Keratinocyte (primary cell): ENCODE results near the gene PHPT1. TPM values are rescaled to one million over a fixed set of nuclear protein-coding genes. Genes with fewer than 3 reads are reported as not detected.
A peak's percentile ranks its signal among the peaks of the same experiment; 100 is the strongest.

Source experiments
- DNase-seq: peaks from one replicate; pipeline ENCODE4 v3.0.0-alpha.2; 2011; ENCODE audit warnings: low read depth, missing footprints, low spot score
- FAIRE-seq: peaks from 2 replicates; lab custom pipeline; 2011; peaks lifted over from hg19 to GRCh38; lab: Jason Lieb, UNC
- H2AFZ ChIP-seq: 2 replicates; pipeline ENCODE4 v1.6.0; 2012; ENCODE audit warnings: low read length, control low read depth, inconsistent platforms; ENCODE audit not compliant: control insufficient read depth
- H3K27ac ChIP-seq: 2 replicates; pipeline ENCODE4 v1.5.1; 2011; ENCODE audit warnings: low read length; ENCODE audit not compliant: control insufficient read depth, insufficient read depth
- H3K27me3 ChIP-seq: 3 replicates; pipeline ENCODE4 v1.6.0; 2011; ENCODE audit warnings: low read length; ENCODE audit not compliant: control insufficient read depth, insufficient read depth; ENCODE audit errors: extremely low read depth
- H3K36me3 ChIP-seq, 2 experiments: 2 replicates in 1 of 2; 3 replicates in 1 of 2; pipeline ENCODE4 v1.5.1; 2011; ENCODE audit warnings: low read length in 2 of 2, mild to moderate bottlenecking in 1 of 2; ENCODE audit not compliant: control insufficient read depth in 2 of 2, insufficient read depth in 2 of 2; ENCODE audit errors: extremely low read depth in 1 of 2
- H3K4me1 ChIP-seq: 3 replicates; pipeline ENCODE4 v1.5.1; 2011; ENCODE audit warnings: low read length; ENCODE audit not compliant: control insufficient read depth, insufficient read depth; ENCODE audit errors: extremely low read depth
- H3K4me2 ChIP-seq: 3 replicates; pipeline ENCODE4 v1.6.0; 2011; ENCODE audit warnings: low read depth, low read length; ENCODE audit not compliant: control insufficient read depth, insufficient read depth; ENCODE audit errors: extremely low read depth
- H3K4me3 ChIP-seq, 3 experiments: fragments of 200-600 bp in 1 of 3; sonication (generic) in 1 of 3; 2 replicates in 2 of 3; 3 replicates in 1 of 3; pipeline ENCODE4 v1.5.1; 2011 to 2016; ENCODE audit warnings: low read length in 3 of 3, mild to moderate bottlenecking in 3 of 3, control low read depth in 2 of 3, inconsistent platforms in 1 of 3, low read depth in 1 of 3, mixed read lengths in 1 of 3, mixed run types in 1 of 3, moderate library complexity in 1 of 3; ENCODE audit not compliant: control insufficient read depth in 2 of 3, insufficient read depth in 2 of 3; ENCODE audit errors: extremely low read depth in 1 of 3
- H3K79me2 ChIP-seq: 2 replicates; pipeline ENCODE4 v1.6.0; 2012; ENCODE audit warnings: low read length; ENCODE audit not compliant: control insufficient read depth, insufficient read depth
- H3K9ac ChIP-seq: 3 replicates; pipeline ENCODE4 v1.6.0; 2011; ENCODE audit warnings: low read length; ENCODE audit not compliant: control insufficient read depth, insufficient read depth; ENCODE audit errors: extremely low read depth
- H3K9me1 ChIP-seq: 3 replicates; pipeline ENCODE4 v1.6.0; 2011; ENCODE audit warnings: low read length; ENCODE audit not compliant: control insufficient read depth, insufficient read depth; ENCODE audit errors: extremely low read depth
- H3K9me3 ChIP-seq: 2 replicates; pipeline ENCODE4 v1.5.1; 2012; ENCODE audit warnings: low read depth, low read length; ENCODE audit not compliant: control insufficient read depth
- H4K20me1 ChIP-seq: 3 replicates; pipeline ENCODE4 v1.6.0; 2011; ENCODE audit warnings: low read length; ENCODE audit not compliant: control insufficient read depth, insufficient read depth; ENCODE audit errors: extremely low read depth
- EZH2 ChIP-seq: IDR thresholded peaks from one replicate; pipeline ENCODE4 v1.6.1; 2012; ENCODE audit warnings: inconsistent platforms, mild to moderate bottlenecking, low read length, moderate library complexity
- dilution Hi-C: fragments of 300-500 bp; cut with MboI; formaldehyde crosslinking; loops from one replicate; pipeline ENCODE4 v1.7.0; 2020; ENCODE audit warnings: low sequenced_read_pairs; ENCODE audit not compliant: extremely low pct_ligation_motif_present
- polyA minus RNA-seq, 3 experiments: library from RNA; depleted of rRNA, polyadenylated mRNA; stranded (reverse); fragments of >200 nt; gene quantifications; 1 replicate in 1 of 3; 2 replicates in 1 of 3; 3 replicates in 1 of 3; pipeline ENCODE4 v1.2.3, GENCODE V29; 2011
- polyA plus RNA-seq, 5 experiments: library from polyadenylated mRNA; depleted of rRNA in 3 of 5; stranded (reverse) in 3 of 5; stranded (forward) in 1 of 5; unstranded in 1 of 5; fragments of >200 nt; gene quantifications; 1 replicate in 1 of 5; 2 replicates in 3 of 5; 3 replicates in 1 of 5; pipeline versions ENCODE4 v1.2.1 to v1.2.3, GENCODE V29; 2011 to 2012; ENCODE audit warnings: missing spikeins in 2 of 5, low read depth in 1 of 5, low replicate concordance in 1 of 5
- TF ChIP-seq, protein P1 (sequence below), 3 experiments: IDR thresholded peaks in 1 of 3; conservative IDR thresholded peaks in 1 of 3; optimal IDR thresholded peaks in 1 of 3; 2 replicates in 2 of 3; 3 replicates in 1 of 3; pipeline versions ENCODE3 to v1.5.1; 2011; ENCODE audit warnings: low read length in 3 of 3, mild to moderate bottlenecking in 3 of 3, moderate library complexity in 2 of 3, control low read depth in 1 of 3, inconsistent platforms in 1 of 3; ENCODE audit not compliant: insufficient read depth in 2 of 3; ENCODE audit errors: extremely low read depth in 1 of 3

Gene PHPT1
- polyA plus RNA-seq (68.8 to 113 TPM (median 97.9 TPM) in 3 replicates), polyA minus RNA-seq (16.0 to 25.6 TPM (median 24.3 TPM) in 3 replicates)
- 110 TPM for polyA plus RNA-seq (2011; ENCODE audit: low read depth)
- 52.2 and 121 TPM in 2 replicates for polyA plus RNA-seq (2011; cell fraction: cytosol; rRNA removed)
- 45.1 and 48.6 TPM in 2 replicates for polyA plus RNA-seq (2011; cell fraction: nucleus; rRNA removed)
- polyA plus RNA-seq (2012; ENCODE audit: low replicate concordance) = 88.4 and 108 TPM in 2 replicates
- polyA minus RNA-seq (2011; cell fraction: cytosol; rRNA and poly(A)+ RNA removed) = 68.1 TPM
- 11.7 and 12.6 TPM in 2 replicates for polyA minus RNA-seq (2011; cell fraction: nucleus; rRNA and poly(A)+ RNA removed)

DNA sequence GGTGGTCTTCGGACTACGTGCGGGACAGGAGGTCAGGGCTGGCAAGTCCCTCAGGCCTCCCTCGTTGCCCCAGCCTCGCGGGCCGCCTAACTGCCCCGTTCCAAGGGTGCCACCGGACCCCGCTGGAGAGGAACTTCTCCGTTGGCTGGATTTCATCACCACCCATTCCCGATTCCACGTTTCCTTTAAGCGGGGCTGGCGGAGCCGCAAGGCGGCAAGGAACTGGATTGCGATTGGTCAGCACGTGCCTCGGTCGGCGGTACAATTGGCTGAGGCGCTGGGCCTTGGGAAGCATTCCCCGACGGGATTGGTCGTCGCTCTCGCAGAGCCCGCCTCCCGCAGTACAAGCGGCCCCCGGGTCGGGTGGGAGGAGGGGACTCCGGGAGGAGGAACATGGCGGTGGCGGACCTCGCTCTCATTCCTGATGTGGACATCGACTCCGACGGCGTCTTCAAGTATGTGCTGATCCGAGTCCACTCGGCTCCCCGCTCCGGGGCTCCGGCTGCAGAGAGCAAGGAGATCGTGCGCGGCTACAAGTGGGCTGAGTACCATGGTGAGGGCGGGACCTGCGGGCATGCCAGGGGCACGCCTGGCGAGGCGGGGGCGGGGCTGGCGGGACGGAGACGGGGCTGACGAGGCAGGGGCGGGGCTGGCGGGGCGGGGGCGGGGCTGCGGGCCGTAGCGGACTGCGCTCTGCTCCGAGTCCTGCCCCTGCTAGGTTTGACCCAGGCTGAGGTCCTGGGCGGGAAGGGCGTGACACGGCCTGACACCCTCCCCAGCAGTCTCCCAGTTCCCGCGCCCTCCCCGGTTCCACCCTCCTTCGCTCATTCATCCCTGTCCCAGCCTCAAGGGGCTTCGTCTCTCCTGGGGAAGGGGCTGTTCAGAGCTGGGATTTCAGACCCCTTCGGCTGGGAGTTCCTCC is at the start of gene PHPT1:
Gene PHPT1 (plus strand): TSS at position 372 of the 922 bp plus-strand sequence. CDS start 22 bp downstream, at position 394.
- H2AFZ ChIP-seq = peak within 1 kb of the TSS; percentile 91
- peaks cover 3 to 17% of the 10 kb centered on the region in 2 experiments for H3K36me3 ChIP-seq
- peak; percentile 89 for FAIRE-seq

GRCh38 chr9:136799854-136800657 is 49.2 kb upstream of the PHPT1 start:
- no peak for TF ChIP-seq EZH2
- TF ChIP-seq, protein P1, sequence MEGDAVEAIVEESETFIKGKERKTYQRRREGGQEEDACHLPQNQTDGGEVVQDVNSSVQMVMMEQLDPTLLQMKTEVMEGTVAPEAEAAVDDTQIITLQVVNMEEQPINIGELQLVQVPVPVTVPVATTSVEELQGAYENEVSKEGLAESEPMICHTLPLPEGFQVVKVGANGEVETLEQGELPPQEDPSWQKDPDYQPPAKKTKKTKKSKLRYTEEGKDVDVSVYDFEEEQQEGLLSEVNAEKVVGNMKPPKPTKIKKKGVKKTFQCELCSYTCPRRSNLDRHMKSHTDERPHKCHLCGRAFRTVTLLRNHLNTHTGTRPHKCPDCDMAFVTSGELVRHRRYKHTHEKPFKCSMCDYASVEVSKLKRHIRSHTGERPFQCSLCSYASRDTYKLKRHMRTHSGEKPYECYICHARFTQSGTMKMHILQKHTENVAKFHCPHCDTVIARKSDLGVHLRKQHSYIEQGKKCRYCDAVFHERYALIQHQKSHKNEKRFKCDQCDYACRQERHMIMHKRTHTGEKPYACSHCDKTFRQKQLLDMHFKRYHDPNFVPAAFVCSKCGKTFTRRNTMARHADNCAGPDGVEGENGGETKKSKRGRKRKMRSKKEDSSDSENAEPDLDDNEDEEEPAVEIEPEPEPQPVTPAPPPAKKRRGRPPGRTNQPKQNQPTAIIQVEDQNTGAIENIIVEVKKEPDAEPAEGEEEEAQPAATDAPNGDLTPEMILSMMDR (optimal IDR thresholded peaks at IDR 0.05 in 1 of 3, IDR thresholded peaks at IDR 0.05 in 1 of 3, conservative IDR thresholded peaks at IDR 0.05 in 1 of 3; ENCODE audit: extremely low read depth in 1 of 3, insufficient read depth in 2 of 3, low read length in 3 of 3) = peak in 1 of 3 experiments; percentile 1
- H3K27ac ChIP-seq = no peak overlapping the region
- peak overlapping the region; percentile 66 for H3K4me2 ChIP-seq

More for the DNA sequence above, at the start of gene PHPT1:
- no peak for TF ChIP-seq EZH2
- TF ChIP-seq, protein P1 (optimal IDR thresholded peaks at IDR 0.05 in 1 of 3, IDR thresholded peaks at IDR 0.05 in 1 of 3, conservative IDR thresholded peaks at IDR 0.05 in 1 of 3; ENCODE audit: extremely low read depth in 1 of 3, insufficient read depth in 2 of 3, low read length in 3 of 3) = no peak
- Histone ChIP-seq H3K9ac (peak within 1 kb of the TSS; percentile 88), H3K9me1 (no peaks in the 10 kb centered on the region), H3K27me3 (peaks cover 37% of the 10 kb centered on the region), H3K27ac (peak within 1 kb of the TSS; percentile 88), H3K4me2 (peak within 1 kb of the TSS; percentile 91), H4K20me1 (peaks cover 6% of the 10 kb centered on the region), H3K79me2 (peaks cover 6% of the 10 kb centered on the region), H3K9me3 (no peaks in the 10 kb centered on the region), H3K4me3 (peak within 1 kb of the TSS; percentile 74 to 93 (median 89)), H3K4me1 (peaks cover 9% of the 10 kb centered on the region)
- peak; percentile 94 for DNase-seq
- dilution Hi-C loops = no loop called here

More at GRCh38 chr9:136799854-136800657, 49.2 kb upstream of the PHPT1 start:
- dilution Hi-C loops = loop anchor here (25.0 kb wide), 1 partner anchor 137 kb away; the partner anchor contains the start of genes C8G and FBXW5
- no peaks in the 10 kb centered on the region for H3K9me3 ChIP-seq
- H3K79me2 ChIP-seq = no peaks in the 10 kb centered on the region
- H2AFZ ChIP-seq = peak overlapping the region; percentile 22
- FAIRE-seq = no peak
- no peaks in the 10 kb centered on the region for H3K9me1 ChIP-seq
- peak overlapping the region; percentile 19 to 42 (median 27) for H3K4me3 ChIP-seq
- H3K36me3 ChIP-seq = no peaks in the 10 kb centered on the region
- H4K20me1 ChIP-seq = no peaks in the 10 kb centered on the region
- H3K4me1 ChIP-seq = peaks cover 19% of the 10 kb centered on the region
- no peak overlapping the region for H3K9ac ChIP-seq
- peaks cover 29% of the 10 kb centered on the region for H3K27me3 ChIP-seq
- DNase-seq = peak; percentile 50
